Neural progenitor cell (in vitro differentiated cells): ENCODE measurements around the gene SHROOM3. TPM values are rescaled to one million over a fixed set of nuclear protein-coding genes. Genes with fewer than 3 reads are reported as not detected.
A peak's percentile ranks its signal among the peaks of the same experiment; 100 is the strongest.

ENCODE experiments used
- DNase-seq: peaks from one replicate; pipeline ENCODE4 v3.0.0-alpha.2; 2016; ENCODE audit warnings: low spot score
- H2AFZ ChIP-seq: fragments of 200-600 bp; sonication (generic); replicated peaks from 2 replicates; pipeline ENCODE4 v1.6.1; 2016; ENCODE audit warnings: antibody characterized with exemption
- H3F3A ChIP-seq: fragments of 200-600 bp; sonication (generic); 2 replicates; pipeline ENCODE4 v1.6.1; 2016; ENCODE audit warnings: antibody characterized with exemption, low read depth
- H3K27ac ChIP-seq: fragments of 200-600 bp; sonication (generic); 2 replicates; pipeline ENCODE4 v1.5.1; 2016; ENCODE audit warnings: mild to moderate bottlenecking
- H3K27me3 ChIP-seq: fragments of 200-600 bp; sonication (generic); 2 replicates; pipeline ENCODE4 v1.6.1; 2016; ENCODE audit warnings: mild to moderate bottlenecking, moderate library complexity
- H3K36me3 ChIP-seq: fragments of 200-600 bp; sonication (generic); 2 replicates; pipeline ENCODE4 v1.5.1; 2016
- H3K4me1 ChIP-seq: fragments of 200-600 bp; sonication (generic); 2 replicates; pipeline ENCODE4 v1.6.1; 2016; ENCODE audit warnings: mixed run types
- H3K4me2 ChIP-seq: fragments of 200-600 bp; sonication (generic); 2 replicates; pipeline ENCODE4 v1.6.1; 2016
- H3K4me3 ChIP-seq: fragments of 200-600 bp; sonication (generic); 2 replicates; pipeline ENCODE4 v1.5.1; 2016
- H3K79me2 ChIP-seq: fragments of 200-600 bp; sonication (generic); 2 replicates; pipeline ENCODE4 v1.6.1; 2016; ENCODE audit warnings: low read depth
- H3K9ac ChIP-seq: fragments of 200-600 bp; sonication (generic); 2 replicates; pipeline ENCODE4 v1.6.1; 2016
- H3K9me3 ChIP-seq: fragments of 200-600 bp; sonication (generic); 2 replicates; pipeline ENCODE4 v1.5.1; 2016; ENCODE audit warnings: low read depth
- H4K20me1 ChIP-seq: fragments of 200-600 bp; sonication (generic); 2 replicates; pipeline ENCODE4 v1.6.1; 2016; ENCODE audit warnings: low read depth
- H3K27ac Mint-ChIP-seq: 3 replicates; pipeline ENCODE4 v1.8.0; 2021; ENCODE audit warnings: mixed read lengths
- H3K27me3 Mint-ChIP-seq: 2 replicates; pipeline ENCODE4 v1.8.0; 2022; ENCODE audit warnings: low read depth, mild to moderate bottlenecking, inconsistent platforms, moderate library complexity, mixed read lengths; ENCODE audit not compliant: insufficient read depth
- H3K36me3 Mint-ChIP-seq: 3 replicates; pipeline ENCODE4 v1.8.0; 2021; ENCODE audit warnings: mixed read lengths
- H3K4me1 Mint-ChIP-seq: 3 replicates; pipeline ENCODE4 v1.8.0; 2021; ENCODE audit warnings: mixed read lengths
- H3K4me3 Mint-ChIP-seq: 3 replicates; pipeline ENCODE4 v1.8.0; 2021; ENCODE audit warnings: mild to moderate bottlenecking, moderate library complexity, mixed read lengths
- H3K9me3 Mint-ChIP-seq: 3 replicates; pipeline ENCODE4 v1.8.0; 2020; ENCODE audit warnings: mixed read lengths
- CTCF ChIP-seq: fragments of 200-600 bp; sonication (generic); IDR thresholded peaks from 2 replicates; pipeline ENCODE4 v1.5.1; 2017; ENCODE audit warnings: antibody characterized with exemption, mild to moderate bottlenecking
- EZH2 ChIP-seq: fragments of 200-600 bp; sonication (generic); IDR thresholded peaks from 2 replicates; pipeline ENCODE4 v1.6.1; 2017; ENCODE audit warnings: antibody characterized with exemption, mild to moderate bottlenecking, moderate library complexity
- EZH2phosphoT487 ChIP-seq: fragments of 200-600 bp; sonication (generic); IDR thresholded peaks from 2 replicates; pipeline ENCODE4 v1.6.1; 2017; ENCODE audit warnings: antibody characterized with exemption
- total RNA-seq: library from RNA; depleted of rRNA; stranded (reverse); fragments of >200 nt; gene quantifications from 2 replicates; pipeline ENCODE4 v1.2.3, GENCODE V29; 2015; ENCODE audit warnings: low replicate concordance

Gene SHROOM3
- total RNA-seq, 1 donor from 2014 or later, result 36.6 TPM

- H3K27ac ChIP-seq, result no peak overlapping the region
- H3K9me3 ChIP-seq, result peaks cover 13% of the 10 kb centered on the region
- H3K4me3 ChIP-seq, result peak overlapping the region; percentile 77
- no peaks in the 10 kb centered on the region for H3K27me3 ChIP-seq
- no peak for DNase-seq
- no peaks in the 10 kb centered on the region for H3K27me3 Mint-ChIP-seq
- peaks cover 21% of the 10 kb centered on the region for H3K36me3 ChIP-seq
- no peak overlapping the region for H3K4me3 Mint-ChIP-seq
- H4K20me1 ChIP-seq, result peaks cover 6% of the 10 kb centered on the region
- H3F3A ChIP-seq, result peaks cover 38% of the 10 kb centered on the region
- H3K27ac Mint-ChIP-seq, result peak overlapping the region; percentile 18
- H3K36me3 Mint-ChIP-seq, result peaks cover 45% of the 10 kb centered on the region
- H3K4me1 ChIP-seq, result peaks cover 16% of the 10 kb centered on the region
- H3K4me1 Mint-ChIP-seq, result peaks cover 37% of the 10 kb centered on the region
- H2AFZ ChIP-seq, result no peak overlapping the region
- H3K79me2 ChIP-seq, result peaks cover 94% of the 10 kb centered on the region
- no peak overlapping the region for H3K9ac ChIP-seq
- TF ChIP-seq EZH2 (no peak), CTCF (no peak), EZH2phosphoT487 (no peak)
- H3K9me3 Mint-ChIP-seq, result peaks cover 31% of the 10 kb centered on the region
- no peak overlapping the region for H3K4me2 ChIP-seq
These were observed 4.5 kb downstream of the SHROOM3 start for GRCh38 chr4:76439491-76439890.

- no peak overlapping the region for H3K4me3 Mint-ChIP-seq
- H3K27ac Mint-ChIP-seq, result no peak overlapping the region
- peaks cover 6% of the 10 kb centered on the region for H4K20me1 ChIP-seq
- H3K9me3 ChIP-seq, result peaks cover 13% of the 10 kb centered on the region
- H3K79me2 ChIP-seq, result peaks cover 100% of the 10 kb centered on the region
- H3K27ac ChIP-seq, result no peak overlapping the region
- no peak overlapping the region for H3K4me3 ChIP-seq
- H3K27me3 Mint-ChIP-seq, result no peaks in the 10 kb centered on the region
- H3F3A ChIP-seq, result peaks cover 21% of the 10 kb centered on the region
- H3K27me3 ChIP-seq, result no peaks in the 10 kb centered on the region
- peaks cover 59% of the 10 kb centered on the region for H3K36me3 Mint-ChIP-seq
- peaks cover 39% of the 10 kb centered on the region for H3K4me1 Mint-ChIP-seq
- H3K4me1 ChIP-seq, result peaks cover 12% of the 10 kb centered on the region
- H3K36me3 ChIP-seq, result peaks cover 21% of the 10 kb centered on the region
- peaks cover 41% of the 10 kb centered on the region for H3K9me3 Mint-ChIP-seq
- no peak overlapping the region for H2AFZ ChIP-seq
- TF ChIP-seq EZH2phosphoT487 (no peak), CTCF (no peak), EZH2 (no peak)
- no peak overlapping the region for H3K4me2 ChIP-seq
- no peak for DNase-seq
- H3K9ac ChIP-seq, result no peak overlapping the region
These were observed 6.9 kb downstream of the SHROOM3 start for GRCh38 chr4:76441881-76442280.

GRCh38 chr4:76442807-76443206, 7.8 kb downstream of the SHROOM3 start:
- Histone ChIP-seq H2AFZ (no peak overlapping the region), H3K4me1 (peaks cover 11% of the 10 kb centered on the region), H3K9ac (no peak overlapping the region), H3K79me2 (peaks cover 100% of the 10 kb centered on the region), H3K4me2 (no peak overlapping the region), H3K27ac (peak overlapping the region; percentile 24), H3F3A (peaks cover 22% of the 10 kb centered on the region), H3K4me3 (no peak overlapping the region), H4K20me1 (peaks cover 6% of the 10 kb centered on the region), H3K27me3 (no peaks in the 10 kb centered on the region), H3K36me3 (peaks cover 20% of the 10 kb centered on the region), H3K9me3 (peaks cover 13% of the 10 kb centered on the region)
- no peak for DNase-seq
- Mint-ChIP-seq H3K9me3 (peaks cover 41% of the 10 kb centered on the region), H3K27me3 (no peaks in the 10 kb centered on the region), H3K27ac (peak overlapping the region; percentile 54), H3K36me3 (peaks cover 61% of the 10 kb centered on the region), H3K4me3 (no peak overlapping the region), H3K4me1 (peaks cover 41% of the 10 kb centered on the region)
- TF ChIP-seq EZH2phosphoT487, result no peak
- no peak for TF ChIP-seq EZH2
- TF ChIP-seq CTCF, result no peak
